Raji (cell line): ENCODE data around the gene MRTFB.

Experiments used
- POLR2A ChIP-seq: IDR thresholded peaks from 2 replicates; pipeline ENCODE4 v1.6.1; 2011; ENCODE audit warnings: low read depth, low read length, control low read depth; ENCODE audit not compliant: insufficient read depth

The MRTFB gene

DNA sequence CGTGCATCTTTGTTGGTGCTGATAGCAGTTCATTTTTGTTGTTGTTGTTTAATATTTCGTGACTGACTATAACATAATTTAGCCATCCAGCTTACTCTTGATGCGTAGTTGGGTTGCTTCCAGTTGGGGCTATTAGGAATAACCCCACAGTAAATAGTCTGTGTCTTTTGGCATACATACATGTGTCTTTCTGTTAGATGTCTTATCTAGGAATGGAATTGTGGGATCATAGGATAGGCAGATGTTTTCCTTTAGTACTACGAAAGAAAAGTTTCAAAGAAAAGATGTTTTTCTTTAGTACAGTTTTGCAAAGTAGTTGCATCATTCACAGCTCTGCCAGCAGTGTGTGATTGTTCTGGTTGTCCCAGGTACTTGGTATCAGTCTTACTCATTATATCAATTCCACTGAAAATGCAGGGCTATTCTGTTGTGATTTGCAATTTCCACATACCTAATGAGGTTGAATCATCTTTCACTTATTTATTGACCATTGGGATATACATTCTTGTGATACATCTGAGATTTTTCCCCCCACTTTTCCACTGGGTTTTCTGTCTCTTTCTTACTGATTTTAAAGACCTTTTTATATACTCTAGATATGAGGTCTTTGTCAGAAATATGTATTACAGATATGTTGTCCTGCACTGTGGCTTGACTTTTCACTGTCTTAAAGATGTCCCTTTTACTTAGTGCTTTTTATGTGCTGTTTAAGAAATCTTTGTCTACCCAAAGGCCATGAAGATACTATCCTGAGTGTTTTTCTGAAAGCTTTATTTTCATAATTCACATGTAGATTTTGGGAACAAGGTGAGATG lies 173.3 kb downstream of the MRTFB start:
- TF ChIP-seq POLR2A = no peak

DNA sequence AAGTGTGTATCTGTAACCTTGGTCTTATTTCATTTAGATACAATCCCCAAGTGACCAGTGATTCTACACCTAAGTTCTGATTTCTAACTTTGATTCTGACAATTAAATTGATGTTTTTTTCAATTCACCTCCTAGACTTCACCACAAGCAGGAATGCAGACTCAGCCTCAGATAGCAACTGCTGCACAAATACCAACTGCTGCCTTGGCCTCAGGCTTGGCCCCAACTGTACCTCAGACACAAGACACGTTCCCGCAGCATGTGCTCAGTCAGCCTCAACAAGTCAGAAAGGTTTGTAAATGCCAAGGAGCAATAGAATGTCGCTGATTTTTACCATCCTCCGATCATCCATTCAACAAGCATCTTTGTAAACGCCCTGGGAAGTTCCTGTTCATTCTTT lies 177.7 kb downstream of the MRTFB start:
- no peak for TF ChIP-seq POLR2A

DNA sequence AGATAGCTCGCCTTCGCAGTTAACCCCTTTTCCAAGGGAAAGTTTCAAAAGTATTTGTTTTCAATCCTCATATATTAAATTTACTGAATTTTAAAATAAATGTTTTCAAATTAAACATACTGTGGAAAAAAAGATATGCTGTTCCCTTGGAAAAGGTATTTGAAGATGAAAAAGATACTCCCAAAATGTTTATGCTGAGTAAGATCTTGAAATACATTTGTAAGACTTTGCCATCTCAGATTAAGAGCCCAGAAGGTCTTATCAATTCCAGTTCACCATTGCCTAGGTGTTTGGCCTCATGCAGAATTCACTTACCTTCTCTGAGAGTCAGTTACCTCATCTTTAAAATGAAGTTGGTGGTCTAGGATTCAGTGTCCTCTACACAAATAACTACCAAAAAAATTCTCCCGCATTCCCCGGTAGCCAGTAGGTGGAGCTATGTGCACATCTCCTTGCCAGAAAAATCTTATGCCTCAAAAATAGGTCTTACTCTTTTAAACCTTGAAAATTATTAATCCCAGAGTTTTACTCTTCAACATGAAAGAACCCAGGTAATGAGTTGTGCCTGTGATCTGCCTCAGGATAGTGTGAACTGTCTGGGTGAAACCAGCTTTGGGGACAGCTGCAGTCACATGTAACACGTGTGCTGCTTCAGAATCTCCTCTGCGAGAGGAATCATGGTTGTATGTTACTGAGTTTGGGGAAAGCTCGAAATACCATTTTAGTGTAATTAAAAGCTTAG lies 178.3 kb downstream of the MRTFB start:
- no peak for TF ChIP-seq POLR2A

DNA sequence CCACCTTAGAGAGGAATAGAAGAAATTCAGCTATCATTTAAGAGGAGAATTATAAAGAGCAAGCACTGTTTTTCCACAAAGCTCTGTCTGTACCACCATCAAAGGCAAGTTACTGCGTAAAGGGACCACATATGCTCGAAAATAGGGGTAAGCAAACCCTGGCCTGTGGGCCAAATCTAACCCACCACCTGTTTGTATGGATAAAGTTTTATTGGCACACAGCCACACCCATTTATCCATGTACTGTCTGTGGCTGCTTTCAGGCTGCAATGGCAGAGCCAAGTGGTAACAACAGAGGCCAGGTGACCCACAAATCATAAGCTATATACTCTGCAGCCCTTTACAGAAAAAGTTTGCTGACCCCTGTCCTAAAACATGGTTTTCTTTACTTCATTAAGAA lies 180.3 kb downstream of the MRTFB start:
- TF ChIP-seq POLR2A = no peak

DNA sequence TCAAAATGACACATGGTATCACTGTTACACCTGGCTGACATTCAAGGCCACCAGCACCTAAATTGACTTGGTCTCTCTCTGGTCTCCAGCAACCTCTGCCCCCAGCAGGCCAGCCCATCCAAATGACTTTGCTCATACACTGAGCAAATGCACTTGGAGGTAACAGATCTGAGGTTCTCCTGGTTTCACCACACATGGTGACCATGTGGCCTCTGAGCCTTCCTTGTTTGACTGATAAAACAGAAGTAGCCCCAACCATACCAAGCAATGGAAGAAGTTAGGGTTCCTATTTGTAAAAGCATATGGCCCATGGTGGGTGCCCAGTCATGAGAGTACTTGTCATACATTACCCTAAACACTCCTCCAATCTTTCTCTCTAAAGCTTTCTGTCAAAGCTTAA lies 181.7 kb downstream of the MRTFB start:
- no peak for TF ChIP-seq POLR2A

DNA sequence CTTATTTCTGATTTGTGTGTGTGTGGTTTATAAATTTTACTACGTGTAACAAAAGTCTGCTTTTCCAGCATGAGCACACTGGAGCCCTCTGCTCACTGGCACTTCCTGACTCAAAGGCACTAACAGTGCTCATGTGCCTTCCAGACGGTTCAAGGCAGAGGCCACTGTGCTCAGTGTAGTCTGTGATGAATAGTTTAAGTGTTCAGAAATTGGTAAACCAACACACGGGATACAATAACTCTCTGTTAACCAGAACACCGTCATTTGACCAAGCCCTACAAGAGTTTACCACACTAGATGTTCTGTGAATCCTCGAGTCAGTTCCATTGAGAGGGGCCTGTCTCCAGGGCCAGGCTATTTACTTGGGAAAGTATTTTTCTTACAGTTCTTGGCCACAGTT lies 191.9 kb downstream of the MRTFB start:
- no peak for TF ChIP-seq POLR2A

DNA sequence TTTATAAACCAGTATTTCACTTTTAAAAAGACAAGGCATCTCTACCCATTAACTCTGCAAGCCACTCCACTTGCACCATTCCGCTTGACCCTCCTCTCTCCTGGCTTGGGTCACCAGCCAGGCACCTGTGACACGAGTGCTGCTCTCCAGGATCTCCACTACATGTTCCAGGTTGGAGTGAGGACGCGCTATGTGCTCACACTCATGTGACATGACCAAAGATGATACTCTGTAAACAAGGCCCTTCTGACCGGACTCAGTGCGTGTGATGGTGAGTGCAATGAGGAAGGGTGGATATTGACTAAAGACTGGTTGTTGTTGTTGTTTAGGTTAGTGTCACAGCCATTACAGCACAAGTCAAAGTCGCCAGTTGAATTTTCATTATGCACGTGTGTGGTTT lies 192.7 kb downstream of the MRTFB start:
- TF ChIP-seq POLR2A = no peak

DNA sequence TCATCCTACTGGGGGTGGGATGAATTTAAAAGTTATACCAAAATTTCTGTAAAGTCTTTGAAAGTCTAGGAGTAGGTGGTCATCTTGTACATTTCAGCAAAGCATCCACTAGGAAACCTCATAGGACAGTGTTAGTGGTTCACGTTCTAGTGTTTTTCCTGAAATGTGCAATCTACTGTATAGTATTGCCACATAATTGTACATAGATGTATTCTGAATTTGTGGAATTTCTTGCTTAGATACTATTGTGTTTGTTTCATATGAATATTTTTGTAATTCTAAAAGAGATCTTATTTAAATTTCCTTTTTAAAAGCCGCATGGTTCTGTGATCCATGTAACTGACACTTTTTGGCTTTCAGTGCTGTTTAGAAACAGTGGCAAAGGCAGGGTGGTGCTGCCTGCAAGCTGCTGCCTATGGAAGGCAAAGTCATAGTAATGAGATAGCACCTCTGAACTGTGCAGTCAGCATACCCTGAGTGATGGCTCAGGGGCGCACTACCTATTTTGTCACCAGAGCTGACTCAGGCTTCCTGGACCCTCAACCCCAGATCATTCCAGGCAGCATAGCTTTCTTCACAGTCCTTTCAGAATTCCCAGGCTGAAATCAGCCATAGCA lies 193.3 kb downstream of the MRTFB start:
- no peak for TF ChIP-seq POLR2A

DNA sequence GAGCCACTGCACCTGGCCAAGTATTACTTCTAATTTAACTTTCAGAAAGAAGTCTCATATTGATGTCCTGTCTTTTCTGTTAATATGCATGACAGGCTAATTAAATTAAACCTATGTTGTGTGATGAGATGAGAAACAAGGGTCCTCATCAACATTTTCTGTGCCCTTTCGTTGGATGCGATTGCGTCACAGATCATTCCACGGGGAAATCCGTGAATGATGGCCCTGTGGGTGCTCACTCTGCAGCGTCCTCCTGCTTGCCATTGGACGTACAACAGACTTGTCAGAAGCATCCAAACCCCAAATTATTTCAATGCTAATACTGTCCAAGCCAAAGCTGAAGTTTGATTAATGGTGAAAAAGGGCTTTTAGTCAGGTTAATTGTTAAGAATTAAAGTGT lies 197.0 kb downstream of the MRTFB start:
- no peak for TF ChIP-seq POLR2A

DNA sequence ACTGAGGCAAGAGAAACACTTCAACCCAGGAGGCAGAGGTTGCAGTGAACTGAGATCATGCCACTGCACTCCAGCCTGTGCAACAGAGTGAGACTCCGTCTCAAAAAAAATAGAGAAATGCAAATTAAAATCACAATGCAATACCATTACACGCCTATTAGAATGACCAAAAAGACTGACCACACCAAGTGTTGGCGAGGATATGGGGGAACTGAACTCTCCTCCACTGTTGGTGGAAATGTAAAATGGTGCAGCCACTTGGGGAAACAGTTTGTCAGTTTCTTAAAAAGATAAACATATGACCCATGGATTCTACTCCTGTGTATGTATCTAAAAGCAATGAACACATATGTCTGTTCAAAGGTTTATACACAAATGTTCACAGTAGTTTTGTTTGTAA lies 204.8 kb downstream of the MRTFB start:
- TF ChIP-seq POLR2A = no peak

DNA sequence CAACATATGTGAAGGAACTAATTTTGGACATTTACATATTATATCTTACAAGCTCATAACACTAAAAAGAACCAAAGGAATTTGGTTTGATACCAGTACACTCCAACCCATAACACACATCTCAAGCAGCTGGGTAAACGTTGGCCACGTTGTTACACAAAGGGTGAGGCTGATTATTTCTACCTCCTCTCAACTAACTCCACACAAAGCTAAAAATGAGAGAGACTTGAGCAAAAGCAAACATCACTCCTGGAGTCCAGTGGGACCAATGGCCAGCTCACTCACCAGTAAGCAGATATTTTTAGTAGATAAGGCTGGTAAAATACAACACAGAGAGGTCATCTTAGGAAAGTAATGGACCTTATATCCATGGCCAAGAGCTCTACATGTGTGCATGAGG lies 207.6 kb downstream of the MRTFB start:
- TF ChIP-seq POLR2A = no peak

DNA sequence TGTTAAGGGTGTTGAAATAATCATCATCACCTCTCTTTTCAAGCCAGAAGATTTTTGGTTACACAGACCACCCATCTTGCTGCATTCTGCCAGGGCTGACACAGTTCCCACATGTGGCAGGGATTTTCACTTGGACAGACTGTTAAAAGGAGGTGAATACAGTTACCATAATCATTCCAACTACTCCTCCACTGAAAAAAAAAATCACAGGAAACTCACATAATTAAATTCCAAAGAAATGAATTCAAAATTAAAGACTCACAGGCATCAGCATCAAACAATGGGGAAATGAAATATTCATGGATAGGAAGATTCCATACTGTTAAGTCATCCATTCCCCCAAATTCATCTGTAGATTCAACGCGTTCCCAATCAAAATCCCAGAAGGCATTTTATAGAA lies 209.4 kb downstream of the MRTFB start:
- TF ChIP-seq POLR2A = no peak

DNA sequence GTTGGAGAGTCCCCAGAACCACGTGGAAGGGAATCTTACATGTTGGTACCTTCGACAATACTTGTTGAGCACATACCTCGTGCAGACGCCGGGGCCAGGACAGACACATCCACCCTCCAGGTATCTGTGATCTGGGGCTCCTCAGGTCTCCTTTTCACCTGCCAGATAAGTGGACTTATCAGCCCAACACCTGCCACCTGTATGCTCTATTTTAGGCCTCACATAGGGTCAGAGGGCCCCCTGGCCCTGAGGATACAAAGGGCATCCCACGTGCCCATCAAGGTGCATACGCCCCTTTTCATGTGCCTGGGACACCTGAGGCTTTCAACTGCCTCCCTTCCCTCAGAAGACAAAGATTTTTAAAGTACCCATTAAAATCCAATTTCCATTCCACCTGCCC lies 212.7 kb downstream of the MRTFB start:
- TF ChIP-seq POLR2A = no peak

DNA sequence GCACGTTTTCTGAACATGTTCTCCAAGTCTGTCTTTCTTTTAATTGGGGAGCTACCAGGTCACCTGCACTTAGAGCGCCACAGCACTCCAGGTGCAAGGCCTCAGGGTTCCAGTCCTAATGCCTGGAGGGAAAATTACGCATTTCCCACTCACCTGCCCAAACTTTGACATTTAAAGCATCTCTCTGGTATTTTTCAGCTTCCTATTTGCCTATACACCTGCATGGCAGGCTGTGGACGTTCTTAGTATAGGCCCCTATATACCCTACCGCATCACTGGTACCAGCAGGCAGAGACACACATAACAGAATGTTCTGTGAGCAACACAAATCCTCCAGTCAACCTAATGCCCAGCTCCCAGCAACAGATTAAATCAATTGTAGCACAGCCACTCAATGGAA lies 213.3 kb downstream of the MRTFB start:
- TF ChIP-seq POLR2A = no peak

DNA sequence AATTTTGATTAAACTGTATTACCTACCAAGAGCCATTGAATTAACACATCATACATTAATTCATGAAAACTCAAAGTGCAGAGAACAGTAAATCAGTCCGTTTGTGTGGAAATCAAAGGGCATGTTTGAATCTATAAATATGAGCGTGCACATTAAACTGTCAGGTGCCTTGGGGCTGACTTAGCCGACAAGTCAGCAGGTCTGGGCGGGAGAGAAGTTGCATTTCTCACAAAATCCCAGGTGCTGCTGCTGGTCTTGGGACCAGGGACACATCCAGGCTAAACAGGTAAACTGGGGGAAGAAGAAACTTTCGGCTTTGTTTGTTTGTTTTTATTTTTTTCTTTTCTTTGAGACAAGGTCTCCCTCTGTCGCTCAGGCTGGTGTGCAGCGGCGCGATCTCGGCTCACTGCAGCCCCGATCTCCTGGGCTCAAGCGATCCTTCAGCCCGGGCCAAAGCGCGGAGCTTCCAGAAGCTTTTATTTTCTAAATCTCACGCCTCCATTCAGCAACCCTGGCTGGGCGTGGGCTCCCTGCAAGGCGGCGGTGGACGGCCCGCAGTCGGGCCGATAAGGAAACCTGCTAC lies 213.9 kb downstream of the MRTFB start:
- TF ChIP-seq POLR2A = no peak

DNA sequence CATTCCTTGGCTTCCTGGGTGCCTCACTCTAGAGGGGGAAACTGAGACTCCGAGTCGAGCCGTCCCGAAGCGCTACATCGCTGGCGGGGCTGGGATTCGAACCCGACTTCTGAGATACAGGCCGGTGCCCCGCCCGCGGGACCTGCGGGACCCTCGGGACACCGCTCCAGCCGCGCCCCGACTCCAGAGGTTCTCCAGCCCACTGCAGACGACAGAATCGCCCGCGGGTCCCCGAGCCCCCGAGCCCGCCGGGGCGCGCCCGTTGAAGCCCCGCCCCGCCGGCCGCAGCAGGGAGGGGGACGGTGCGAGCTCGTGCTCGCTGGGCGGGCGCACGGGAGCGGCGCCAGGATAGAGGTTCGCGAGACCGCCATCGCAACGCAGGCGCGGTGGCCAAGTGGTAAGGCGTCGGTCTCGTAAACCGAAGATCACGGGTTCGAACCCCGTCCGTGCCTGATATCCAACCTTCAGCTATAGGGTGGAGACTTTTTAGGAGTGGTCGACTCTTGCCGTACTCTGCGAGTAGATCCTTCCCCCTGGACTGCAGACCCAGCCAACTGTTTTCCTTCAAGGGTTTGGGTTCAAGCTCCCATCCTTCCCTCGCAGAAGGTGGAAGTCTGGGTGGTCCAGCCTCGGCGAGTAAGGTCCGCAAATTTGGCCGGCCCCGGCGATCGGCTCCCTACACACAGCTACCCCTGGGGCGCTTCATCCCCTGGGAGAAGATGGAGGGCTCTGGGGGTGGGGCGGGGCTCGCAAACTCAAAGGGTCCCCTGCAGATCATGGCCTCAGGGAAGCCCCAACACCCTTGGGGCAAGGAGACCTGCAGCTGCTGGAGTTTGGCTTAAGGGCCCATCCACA lies 214.6 kb downstream of the MRTFB start:
- no peak; the same call in 1 of the 2 replicates for TF ChIP-seq POLR2A
